Lower lobe of right lung (tissue), 2 donors: ENCODE data around the gene EIF3F. TPM values are rescaled to one million over a fixed set of nuclear protein-coding genes. Genes with fewer than 3 reads are reported as not detected.

Experiments used
- ATAC-seq, 2 donors: fragments of 200-7000 bp; cut with Tn5 transposase; one replicate each; pipeline ENCODE4 v1.9.1; 2020 to 2022; ENCODE audit warnings: mild to moderate bottlenecking in 2 of 2, moderate library complexity in 2 of 2
- DNase-seq: peaks from one replicate; pipeline ENCODE4 v3.0.0-alpha.2; 2020
- H3K27ac ChIP-seq: fragments of 200-600 bp; one replicate; pipeline ENCODE4 v1.8.0; 2022
- H3K27me3 ChIP-seq: fragments of 200-600 bp; one replicate; pipeline ENCODE4 v1.8.0; 2022; ENCODE audit warnings: low read depth
- H3K36me3 ChIP-seq: fragments of 200-600 bp; one replicate; pipeline ENCODE4 v1.8.0; 2022; ENCODE audit warnings: mild to moderate bottlenecking
- H3K4me1 ChIP-seq: fragments of 200-600 bp; one replicate; pipeline ENCODE4 v1.8.0; 2022
- H3K4me3 ChIP-seq: fragments of 200-600 bp; one replicate; pipeline ENCODE4 v1.8.0; 2022; ENCODE audit warnings: mild to moderate bottlenecking
- H3K9me3 ChIP-seq: fragments of 200-600 bp; one replicate; pipeline ENCODE4 v1.8.0; 2022
- CTCF ChIP-seq: fragments of 200-600 bp; IDR thresholded peaks from one replicate; pipeline ENCODE4 v1.8.0; 2022; ENCODE audit warnings: antibody characterized with exemption, mild to moderate bottlenecking
- intact Hi-C: fragments of 100-400 bp; cut with DNase I; formaldehyde crosslinking; loops from one replicate; pipeline ENCODE4 v1.11.0; 2022
- total RNA-seq: library from RNA; stranded (reverse); fragmentation: NEBNext Ultra II Directional; extraction: Animal tissue kit (Norgen Biotek cat#: 25700); gene quantifications from one replicate; pipeline ENCODE4 v1.2.1, GENCODE V29; 2021
- donor health status: DM: no; HTN: yes; CAD: no; lungs with severe emphysema.

Gene EIF3F
- total RNA-seq, 1 donor from 2014 or later, result 201 TPM

GRCh38 chr11:8017894-8018483 lies 30.9 kb downstream of the EIF3F start:
- peaks cover 14% of the 10 kb centered on the region for H3K4me1 ChIP-seq
- TF ChIP-seq CTCF, result no peak
- H3K36me3 ChIP-seq, result no peaks in the 10 kb centered on the region
- DNase-seq, result no peak
- no peak overlapping the region for H3K27ac ChIP-seq
- peak overlapping the region; percentile 60 for H3K4me3 ChIP-seq
- ATAC-seq, result no peak
- no peaks in the 10 kb centered on the region for H3K9me3 ChIP-seq
- H3K27me3 ChIP-seq, result peaks cover 42% of the 10 kb centered on the region
- intact Hi-C loops, result no loop called here

- no peaks in the 10 kb centered on the region for H3K36me3 ChIP-seq
- H3K27ac ChIP-seq, result peak overlapping the region; percentile 58
- intact Hi-C loops, result no loop called here
- peaks cover 14% of the 10 kb centered on the region for H3K4me1 ChIP-seq
- H3K27me3 ChIP-seq, result peaks cover 42% of the 10 kb centered on the region
- DNase-seq (peak; percentile 67), ATAC-seq (peak; percentile 70 to 72)
- no peaks in the 10 kb centered on the region for H3K9me3 ChIP-seq
- TF ChIP-seq CTCF, result no peak
- H3K4me3 ChIP-seq, result peak overlapping the region; percentile 60
Measured at GRCh38 chr11:8018484-8019313, 31.6 kb downstream of the EIF3F start.

DNA sequence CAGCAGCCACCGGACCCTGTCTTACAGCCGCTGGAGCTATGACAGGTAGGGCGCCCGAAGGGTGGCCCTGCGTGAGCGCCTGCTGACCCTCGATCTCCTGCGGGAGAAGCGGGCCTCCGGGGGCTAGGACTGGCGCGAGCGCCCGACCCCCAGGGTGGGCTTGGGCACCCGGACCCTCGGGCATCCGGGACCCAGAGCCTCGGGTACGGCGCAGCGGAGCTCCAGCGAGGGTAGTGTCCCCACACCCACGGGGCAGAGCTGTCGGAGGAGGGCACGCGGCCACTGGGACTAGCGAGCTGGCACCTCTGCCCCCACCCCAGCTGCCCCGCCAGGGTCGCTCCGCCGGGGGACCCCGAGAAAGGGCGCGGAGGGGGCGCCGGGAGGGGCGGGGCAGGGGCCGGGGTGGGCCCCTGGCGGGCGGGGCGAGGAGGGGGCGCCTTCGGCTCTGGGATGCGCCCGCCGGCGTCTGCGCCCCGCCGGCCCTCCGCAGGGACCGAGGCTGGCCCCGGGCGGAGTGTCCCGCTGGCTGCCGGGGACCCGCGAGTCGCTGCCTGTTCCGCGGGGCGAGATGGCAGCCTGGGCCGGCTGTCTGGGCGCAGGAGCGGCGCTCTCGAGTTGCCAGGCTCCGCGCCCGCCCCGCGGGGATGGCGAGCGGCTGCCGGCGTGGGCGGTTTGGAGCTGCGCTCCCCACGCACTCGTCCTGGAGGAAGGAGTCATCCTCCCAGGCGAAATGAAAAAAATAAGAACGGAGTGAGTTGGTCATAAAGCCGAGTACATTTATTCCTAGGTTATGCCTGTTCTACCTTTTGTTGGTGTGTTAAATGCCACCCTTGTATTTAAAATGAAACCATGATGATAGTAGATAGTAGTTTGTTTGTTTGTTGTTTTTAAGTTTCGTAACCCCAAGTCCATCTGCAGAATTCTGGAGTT lies 32.4 kb downstream of the EIF3F start:
- peaks cover 42% of the 10 kb centered on the region for H3K27me3 ChIP-seq
- ATAC-seq (peak; percentile 29 to 48), DNase-seq (no peak)
- peak overlapping the region; percentile 60 for H3K4me3 ChIP-seq
- H3K27ac ChIP-seq, result peak overlapping the region; percentile 58
- no peaks in the 10 kb centered on the region for H3K9me3 ChIP-seq
- TF ChIP-seq CTCF, result no peak
- intact Hi-C loops, result no loop called here
- H3K4me1 ChIP-seq, result peaks cover 14% of the 10 kb centered on the region
- no peaks in the 10 kb centered on the region for H3K36me3 ChIP-seq

DNA sequence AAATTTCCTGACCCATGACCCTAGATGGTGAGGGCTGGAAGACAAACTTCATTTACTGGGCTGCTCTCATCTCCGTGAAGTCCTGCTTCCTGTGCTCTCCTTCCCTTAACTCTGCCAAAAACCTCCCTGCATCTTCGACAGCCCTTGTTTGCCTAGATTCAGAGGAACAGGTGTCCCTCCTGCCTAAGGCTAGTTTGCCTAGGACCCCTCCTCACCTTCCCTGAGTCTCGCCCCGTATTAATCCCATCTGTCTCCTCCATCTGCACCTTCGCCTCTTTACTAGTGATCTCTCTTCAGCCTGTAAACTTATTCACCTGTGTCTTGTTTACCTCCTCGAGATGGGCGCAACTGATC lies 33.1 kb downstream of the EIF3F start:
- peak overlapping the region; percentile 60 for H3K4me3 ChIP-seq
- H3K4me1 ChIP-seq, result peaks cover 14% of the 10 kb centered on the region
- no peak for DNase-seq
- no peaks in the 10 kb centered on the region for H3K9me3 ChIP-seq
- no peak for TF ChIP-seq CTCF
- no peaks in the 10 kb centered on the region for H3K36me3 ChIP-seq
- H3K27ac ChIP-seq, result no peak overlapping the region
- no peak for ATAC-seq
- intact Hi-C loops, result no loop called here
- H3K27me3 ChIP-seq, result peaks cover 42% of the 10 kb centered on the region

GRCh38 chr11:8021920-8022319 lies 34.8 kb downstream of the EIF3F start:
- peaks cover 42% of the 10 kb centered on the region for H3K27me3 ChIP-seq
- no peak for TF ChIP-seq CTCF
- no peak overlapping the region for H3K4me3 ChIP-seq
- intact Hi-C loops, result no loop called here
- DNase-seq (no peak), ATAC-seq (no peak)
- peaks cover 14% of the 10 kb centered on the region for H3K4me1 ChIP-seq
- no peak overlapping the region for H3K27ac ChIP-seq
- H3K9me3 ChIP-seq, result no peaks in the 10 kb centered on the region
- no peaks in the 10 kb centered on the region for H3K36me3 ChIP-seq
